ENCODE data around the gene RIPOR2. TPM values are rescaled to one million over a fixed set of nuclear protein-coding genes. Genes with fewer than 3 reads are reported as not detected.

Gene RIPOR2
- total RNA-seq, 4 donors from 2014 or later, result 5.2 to 34.0 (median 21.2) TPM

GRCh38 chr6:24844903-24845302 is 90.9 kb downstream of the RIPOR2 start:
- intact Hi-C loops (cut with DNase I; ENCODE audit: low total_unique reads), result no loop called here
- no peak for ATAC-seq
- Histone ChIP-seq H3K27ac (no peak overlapping the region), H3K4me3 (no peak overlapping the region), H3K4me1 (no peaks in the 10 kb centered on the region), H3K27me3 (no peaks in the 10 kb centered on the region), H3K9me3 (no peaks in the 10 kb centered on the region), H3K36me3 (peaks cover 0 to 45% of the 10 kb centered on the region in 2 donors)
- no peak for DNase-seq
- TF ChIP-seq CTCF (IDR thresholded peaks at IDR 0.05 in 4 of 5, conservative IDR thresholded peaks at IDR 0.05 in 1 of 5) (no peak), POLR2A (IDR thresholded peaks at IDR 0.05) (no peak)
- in situ Hi-C loops (cut with MboI; ENCODE audit: low sequenced_read_pairs in 4 of 4), result no loop called here

GRCh38 chr6:24844061-24844460 is 91.7 kb downstream of the RIPOR2 start:
- intact Hi-C loops (cut with DNase I; ENCODE audit: low total_unique reads), result no loop called here
- TF ChIP-seq POLR2A (IDR thresholded peaks at IDR 0.05), result no peak
- no peak for TF ChIP-seq CTCF (IDR thresholded peaks at IDR 0.05 in 4 of 5, conservative IDR thresholded peaks at IDR 0.05 in 1 of 5)
- Histone ChIP-seq H3K4me1 (no peaks in the 10 kb centered on the region), H3K9me3 (no peaks in the 10 kb centered on the region), H3K27ac (no peak overlapping the region), H3K27me3 (no peaks in the 10 kb centered on the region), H3K4me3 (no peak overlapping the region), H3K36me3 (peaks cover 0 to 40% of the 10 kb centered on the region in 2 donors)
- no peak for ATAC-seq
- no peak for DNase-seq
- in situ Hi-C loops (cut with MboI; ENCODE audit: low sequenced_read_pairs in 4 of 4), result no loop called here

GRCh38 chr6:24840187-24840586 is 95.6 kb downstream of the RIPOR2 start:
- Histone ChIP-seq H3K4me3 (no peak overlapping the region), H3K4me1 (no peaks in the 10 kb centered on the region), H3K27ac (no peak overlapping the region), H3K36me3 (peaks cover 0 to 24% of the 10 kb centered on the region in 2 donors), H3K9me3 (no peaks in the 10 kb centered on the region), H3K27me3 (no peaks in the 10 kb centered on the region)
- intact Hi-C loops (cut with DNase I; ENCODE audit: low total_unique reads), result no loop called here
- no peak for TF ChIP-seq POLR2A (IDR thresholded peaks at IDR 0.05)
- no peak for TF ChIP-seq CTCF (IDR thresholded peaks at IDR 0.05 in 4 of 5, conservative IDR thresholded peaks at IDR 0.05 in 1 of 5)
- in situ Hi-C loops (cut with MboI; ENCODE audit: low sequenced_read_pairs in 4 of 4), result no loop called here
- no peak for DNase-seq
- ATAC-seq, result no peak

GRCh38 chr6:24838994-24839393 is 96.8 kb downstream of the RIPOR2 start:
- TF ChIP-seq POLR2A (IDR thresholded peaks at IDR 0.05) (no peak), CTCF (IDR thresholded peaks at IDR 0.05 in 4 of 5, conservative IDR thresholded peaks at IDR 0.05 in 1 of 5) (no peak)

GRCh38 chr6:24838081-24838480 is 97.7 kb downstream of the RIPOR2 start:
- no peak for TF ChIP-seq POLR2A (IDR thresholded peaks at IDR 0.05)
- no peak for TF ChIP-seq CTCF (IDR thresholded peaks at IDR 0.05 in 4 of 5, conservative IDR thresholded peaks at IDR 0.05 in 1 of 5)
- no peak overlapping the region for H3K27ac ChIP-seq
- H3K4me1 ChIP-seq, result no peaks in the 10 kb centered on the region
- DNase-seq (peak in 1 of 2 donors; percentile 21), ATAC-seq (no peak)
- H3K36me3 ChIP-seq, result peaks cover 0 to 22% of the 10 kb centered on the region in 2 donors
- H3K27me3 ChIP-seq, result no peaks in the 10 kb centered on the region
- intact Hi-C loops (cut with DNase I; ENCODE audit: low total_unique reads), result no loop called here
- no peaks in the 10 kb centered on the region for H3K9me3 ChIP-seq
- in situ Hi-C loops (cut with MboI; ENCODE audit: low sequenced_read_pairs in 4 of 4), result no loop called here
- no peak overlapping the region for H3K4me3 ChIP-seq

More at GRCh38 chr6:24838994-24839393, 96.8 kb downstream of the RIPOR2 start:
- H3K27me3 ChIP-seq, result no peaks in the 10 kb centered on the region
- H3K36me3 ChIP-seq, result peaks cover 0 to 24% of the 10 kb centered on the region in 2 donors
- H3K4me1 ChIP-seq, result no peaks in the 10 kb centered on the region
- no peak overlapping the region for H3K4me3 ChIP-seq
- intact Hi-C loops (cut with DNase I; ENCODE audit: low total_unique reads) (no loop called here), in situ Hi-C loops (cut with MboI; ENCODE audit: low sequenced_read_pairs in 4 of 4) (no loop called here)
- DNase-seq (no peak), ATAC-seq (no peak)
- no peaks in the 10 kb centered on the region for H3K9me3 ChIP-seq
- no peak overlapping the region for H3K27ac ChIP-seq
